K562 (cell line): ENCODE measurements around the gene SENP7. TPM values are rescaled to one million over a fixed set of nuclear protein-coding genes. Genes with fewer than 3 reads are reported as not detected.

Experiments used
- ATAC-seq: fragments of 200-7000 bp; cut with Tn5 transposase; 3 replicates; pipeline ENCODE4 v1.9.1; 2020; ENCODE audit warnings: moderate library complexity
- BruUV-seq: library from RNA; stranded (reverse); fragments of 400-500 nt; replicated peaks from 2 replicates; lab custom pipeline; 2021; lab: Mats Ljungman, UMichigan
- CTCF ChIA-PET: fragments of 300-600 bp; formaldehyde crosslinking; extraction: SDS; loops from one replicate; lab custom pipeline; 2021; ENCODE audit warnings: low intra/inter-chr PET ratio; lab: Yijun Ruan, JAX
- POLR2A ChIA-PET: fragments of 300-600, 350-650 bp; sonication (Branson Sonifier 250); formaldehyde crosslinking; extraction: SDS; loops from one replicate; lab custom pipeline; 2021; ENCODE audit warnings: antibody characterized with exemption, inconsistent platforms; lab: Yijun Ruan, JAX
- DNase-seq, 4 experiments: peaks; one replicate each; pipeline versions ENCODE4 v3.0.0 to v3.0.0-alpha.2; 2011 to 2018; ENCODE audit warnings: low spot score in 3 of 4, mixed read lengths in 3 of 4; ENCODE audit errors: extremely low read depth in 1 of 4
- FAIRE-seq: peaks from 2 replicates; lab custom pipeline; 2011; peaks lifted over from hg19 to GRCh38; lab: Jason Lieb, UNC
- H2AFZ ChIP-seq: 2 replicates; pipeline ENCODE4 v1.6.0; 2011; ENCODE audit warnings: low read depth, low read length, control low read depth, inconsistent platforms
- H3K27ac ChIP-seq: fragments of 200-600 bp; 3 replicates; pipeline ENCODE4 v1.8.0; 2011; ENCODE audit warnings: low read depth, mild to moderate bottlenecking, control low read depth, inconsistent platforms, low read length, moderate library complexity, mixed read lengths; ENCODE audit errors: extremely low read depth
- H3K27me3 ChIP-seq, 2 experiments: fragments of 300-600 bp in 1 of 2; 2 replicates in 1 of 2; 3 replicates in 1 of 2; pipeline versions ENCODE4 v1.6.0 to v1.8.0; 2011; ENCODE audit warnings: inconsistent platforms in 2 of 2, low read length in 2 of 2, mild to moderate bottlenecking in 1 of 2, mixed read lengths in 1 of 2, moderate library complexity in 1 of 2; ENCODE audit not compliant: control insufficient read depth in 2 of 2, insufficient read depth in 2 of 2
- H3K36me3 ChIP-seq: fragments of 300-600 bp; 3 replicates; pipeline ENCODE4 v1.8.0; 2011; ENCODE audit warnings: mild to moderate bottlenecking, low read length, inconsistent platforms; ENCODE audit not compliant: control insufficient read depth, insufficient read depth
- H3K4me1 ChIP-seq, 2 experiments: fragments of 200-600 bp in 1 of 2; replicated peaks in 1 of 2; 2 replicates in 1 of 2; 3 replicates in 1 of 2; pipeline versions ENCODE4 v1.5.1 to v1.8.0; 2011; ENCODE audit warnings: inconsistent platforms in 2 of 2, low read length in 2 of 2, mild to moderate bottlenecking in 1 of 2, mixed read lengths in 1 of 2, moderate library complexity in 1 of 2; ENCODE audit not compliant: control insufficient read depth in 2 of 2, insufficient read depth in 2 of 2
- H3K4me2 ChIP-seq: 2 replicates; pipeline ENCODE4 v1.6.1; 2011; ENCODE audit warnings: low read length, control low read depth, inconsistent platforms, mixed read lengths; ENCODE audit not compliant: insufficient read depth
- H3K4me3 ChIP-seq: fragments of 200-600 bp; sonication (generic), shearing (Covaris generic); 2 replicates; pipeline ENCODE4 v1.5.1; 2016; ENCODE audit warnings: control low read depth, inconsistent platforms
- H3K79me2 ChIP-seq: fragments of 200-600 bp; 3 replicates; pipeline ENCODE4 v1.8.0; 2011; ENCODE audit warnings: low read length, inconsistent platforms; ENCODE audit not compliant: control insufficient read depth, insufficient read depth
- H3K9ac ChIP-seq, 2 experiments: 2 replicates each; pipeline versions ENCODE4 v1.6.0 to v1.6.1; 2011; ENCODE audit warnings: low read depth in 2 of 2, low read length in 2 of 2, control low read depth in 1 of 2, inconsistent platforms in 1 of 2, mild to moderate bottlenecking in 1 of 2, mixed read lengths in 1 of 2; ENCODE audit not compliant: insufficient read depth in 1 of 2
- H3K9me1 ChIP-seq: one replicate; pipeline ENCODE4 v1.6.0; 2011; ENCODE audit warnings: inconsistent platforms, mild to moderate bottlenecking, low read length, moderate library complexity; ENCODE audit not compliant: control insufficient read depth, insufficient read depth
- H3K9me3 ChIP-seq: replicated peaks from 2 replicates; pipeline ENCODE4 v1.5.1; 2011; ENCODE audit warnings: low read depth, low read length, inconsistent platforms; ENCODE audit not compliant: control insufficient read depth, insufficient read depth
- H4K20me1 ChIP-seq: replicated peaks from 2 replicates; pipeline ENCODE4 v1.6.1; 2011; ENCODE audit warnings: low read length, inconsistent platforms, mixed read lengths; ENCODE audit not compliant: control insufficient read depth, insufficient read depth
- BRD9 ChIP-seq: fragments of 450-650 bp; IDR thresholded peaks from 2 replicates; pipeline ENCODE4 v1.6.1; 2018; ENCODE audit warnings: low read depth; ENCODE audit not compliant: partially characterized antibody
- BRF1 ChIP-seq: IDR thresholded peaks from 3 replicates; pipeline ENCODE4 v1.6.1; 2011; ENCODE audit warnings: borderline replicate concordance, mild to moderate bottlenecking; ENCODE audit not compliant: insufficient read length; ENCODE audit errors: extremely low read depth
- ERF ChIP-seq: fragments of 450-650 bp; formaldehyde crosslinking; IDR thresholded peaks from 2 replicates; pipeline ENCODE4 v1.4.0; 2020; ENCODE audit warnings: mild to moderate bottlenecking, mixed read lengths
- GATA2 ChIP-seq: sonication (generic); formaldehyde crosslinking; IDR thresholded peaks from 2 replicates; pipeline ENCODE4 v1.4.0; 2020; ENCODE audit warnings: mild to moderate bottlenecking, missing genetic modification reagents
- HOXB6 ChIP-seq: fragments of 250-450 bp; sonication (Bioruptor Pico); IDR thresholded peaks from 2 replicates; pipeline ENCODE4 v1.5.1; 2022; ENCODE audit warnings: mild to moderate bottlenecking, borderline replicate concordance
- MBD2 ChIP-seq: sonication (generic); IDR thresholded peaks from 2 replicates; pipeline ENCODE4 v1.6.1; 2016; ENCODE audit warnings: low read depth, borderline replicate concordance
- NR4A1 ChIP-seq, 2 experiments: fragments of 250-450 bp in 1 of 2; fragments of 450-650 bp in 1 of 2; sonication (Bioruptor Pico) in 1 of 2; IDR thresholded peaks; 2 replicates each; pipeline versions ENCODE4 v1.4.0 to v1.6.1; 2016 to 2020; ENCODE audit warnings: mild to moderate bottlenecking in 2 of 2, missing compliant biosample characterization in 1 of 2, missing genetic modification characterization in 1 of 2, moderate library complexity in 1 of 2
- RAD21 ChIP-seq, 2 experiments: fragments of 250-450 bp in 1 of 2; fragments of 450-650 bp in 1 of 2; sonication (Bioruptor Pico) in 1 of 2; formaldehyde crosslinking in 1 of 2; IDR thresholded peaks in 1 of 2; conservative IDR thresholded peaks in 1 of 2; 2 replicates each; pipeline versions ENCODE4 v1.4.0 to v1.8.0; 2020 to 2022; ENCODE audit warnings: mild to moderate bottlenecking in 2 of 2, moderate library complexity in 1 of 2
- SRSF7 ChIP-seq: fragments of 200-400 bp; formaldehyde crosslinking; optimal IDR thresholded peaks from 2 replicates; pipeline ENCODE3; 2017; ENCODE audit warnings: mild to moderate bottlenecking, low read depth, low read length
- TBL1XR1 ChIP-seq, 2 experiments: IDR thresholded peaks; 2 replicates each; pipeline ENCODE4 v1.6.1; 2012; ENCODE audit warnings: improper control_type of control experiment in 2 of 2, low read length in 2 of 2, mild to moderate bottlenecking in 1 of 2
- TBP ChIP-seq: optimal IDR thresholded peaks from 2 replicates; pipeline ENCODE3; 2011; ENCODE audit warnings: low read depth, low read length, improper control_type of control experiment
- ZC3H4 ChIP-seq: sonication (generic); formaldehyde crosslinking; IDR thresholded peaks from 2 replicates; pipeline ENCODE4 v1.9.0; 2021; ENCODE audit warnings: missing genetic modification reagents, borderline replicate concordance
- ZFP30 ChIP-seq: fragments of 250-450 bp; sonication (Bioruptor Pico); IDR thresholded peaks from 2 replicates; pipeline ENCODE4 v1.8.0; 2022; ENCODE audit warnings: moderate library complexity, mild to moderate bottlenecking, inconsistent platforms, borderline replicate concordance
- WGBS: fragments of 100-300 bp; shearing (Covaris generic); methylation state at CpG from one replicate; pipeline ENCODE4 v1.1.6; 2016; ENCODE audit warnings: low coverage, mixed read lengths; ENCODE audit not compliant: insufficient coverage; ENCODE audit errors: missing lambda C conversion rate; 5-methylcytosine and 5-hydroxymethylcytosine counted together
- in situ Hi-C: fragments of 300-500 bp; cut with MboI; formaldehyde crosslinking; loops from 4 replicates; pipeline ENCODE4 v1.15.0; 2018; ENCODE audit warnings: inconsistent platforms, mixed read lengths
- intact Hi-C: fragments of 100-400 bp; cut with micrococcal nuclease; formaldehyde crosslinking; loops from 2 replicates; pipeline ENCODE4 v1.14.2; 2022
- polyA plus RNA-seq, 8 experiments: library from polyadenylated mRNA; depleted of rRNA in 4 of 8; stranded (reverse) in 5 of 8; unstranded in 3 of 8; fragments of >200 nt; fragmentation: Nextera tagmentation in 2 of 8; fragmentation: Illumina TruSeq in 1 of 8; extraction: Ambion mirVana in 2 of 8; extraction: Trizol in 1 of 8; gene quantifications; 2 replicates each; pipeline versions ENCODE4 v1.2.1 to v1.2.3, GENCODE V29; 2011 to 2014; ENCODE audit warnings: inconsistent platforms in 1 of 8, missing spikeins in 1 of 8
- total RNA-seq, 7 experiments: library from RNA; depleted of rRNA in 6 of 7; stranded (reverse); fragments of >200 nt in 6 of 7; fragmentation: Illumina TruSeq in 2 of 7; extraction: Trizol in 2 of 7; gene quantifications; 2 replicates each; pipeline versions ENCODE4 v1.2.1 to v1.2.3, GENCODE V29; 2011 to 2021; ENCODE audit warnings: low replicate concordance in 1 of 7
- TF ChIP-seq, protein P1 (sequence below), 3 experiments: IDR thresholded peaks in 2 of 3; conservative IDR thresholded peaks in 1 of 3; 2 replicates each; pipeline ENCODE4 v1.5.1; 2011 to 2012; ENCODE audit warnings: low read length in 3 of 3, mild to moderate bottlenecking in 3 of 3, control low read depth in 2 of 3, improper control_type of control experiment in 1 of 3, inconsistent platforms in 1 of 3, low read depth in 1 of 3, mixed read lengths in 1 of 3, moderate library complexity in 1 of 3; ENCODE audit not compliant: insufficient read depth in 2 of 3
- TF ChIP-seq, protein P2 (sequence below), 2 experiments: fragments of 450-650 bp; conservative IDR thresholded peaks; 2 replicates each; pipeline ENCODE4 v1.6.1; 2017; ENCODE audit warnings: mild to moderate bottlenecking in 2 of 2, moderate library complexity in 2 of 2

SENP7 gene
- total and polyA plus RNA-seq, 9 of the 15 experiments (the other 6 are each of a cell fraction or from before 2014, with no cell fraction given), result 4.1 to 21.9 (median 10.7) TPM

DNA sequence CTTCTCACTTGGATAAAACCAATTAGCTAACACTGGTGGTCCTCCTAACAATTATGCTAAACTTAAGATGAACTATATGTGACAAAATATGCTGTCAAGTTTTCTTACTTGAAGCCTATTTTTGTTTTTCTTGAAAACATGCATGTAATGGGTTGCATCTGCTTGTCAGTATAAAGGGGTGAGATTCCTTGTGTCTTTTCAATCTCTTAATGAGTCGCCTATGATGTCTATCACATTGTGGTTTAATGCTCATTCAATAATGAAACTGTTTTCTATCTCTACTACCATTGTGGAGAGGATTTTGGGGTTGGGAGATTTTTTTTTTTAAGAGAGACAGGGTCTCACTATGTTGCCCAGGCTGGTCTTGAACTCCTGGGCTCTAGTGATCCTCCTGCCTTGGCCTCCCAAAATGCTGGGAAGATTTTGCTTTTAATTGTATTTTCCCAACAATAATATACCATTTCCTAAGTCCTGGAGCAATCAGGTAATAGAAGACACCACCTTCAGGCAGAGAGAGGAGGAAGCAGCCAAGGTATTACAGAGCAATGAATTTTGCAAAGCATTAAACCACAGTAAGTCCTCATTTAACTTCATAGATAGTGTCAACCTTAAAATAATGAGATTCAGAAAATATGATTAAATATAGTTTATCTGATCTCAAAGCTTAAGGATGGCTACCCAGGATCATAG is 31.3 kb upstream of the SENP7 start:
- no peaks in the 10 kb centered on the region; a peak in 3 of 5 replicates for H3K4me1 ChIP-seq
- ATAC-seq (peak; percentile 75), DNase-seq (no peak), FAIRE-seq (no peak)
- H3K4me2 ChIP-seq, result no peak overlapping the region
- no peaks in the 10 kb centered on the region for H3K36me3 ChIP-seq
- no peak overlapping the region for H3K27ac ChIP-seq
- BruUV-seq, result no TSS peak
- H3K79me2 ChIP-seq, result no peaks in the 10 kb centered on the region
- no peaks in the 10 kb centered on the region for H3K9me3 ChIP-seq
- no peak overlapping the region for H3K4me3 ChIP-seq
- 14% methylated on average over 1 of the region's 1 CpG for WGBS
- H2AFZ ChIP-seq, result no peak overlapping the region
- no peaks in the 10 kb centered on the region for H3K9me1 ChIP-seq
- no peaks in the 10 kb centered on the region for H4K20me1 ChIP-seq
- ChIA-PET POLR2A (interaction anchor here (0.6 kb wide), 1 partner anchor 83 kb away, joined by 4 read pairs; no protein-coding TSS in a partner anchor), CTCF (interaction anchor here (0.6 kb wide), 1 partner anchor 233 kb away, joined by 4 read pairs; no protein-coding TSS in a partner anchor)
- intact Hi-C loops (no loop called here), in situ Hi-C loops (no loop called here)
- no peak overlapping the region for H3K9ac ChIP-seq
- no peaks in the 10 kb centered on the region for H3K27me3 ChIP-seq
- TF ChIP-seq NR4A1 (CRISPR knock-in tag; IDR thresholded peaks at IDR 0.05) (no peak), NR4A1 (tag; IDR thresholded peaks at IDR 0.05) (no peak), MBD2 (no peak), BRD9 (no peak), ERF (no peak), GATA2 (no peak), TBL1XR1 (IDR thresholded peaks at IDR 0.05; ENCODE audit: low read length in 2 of 2) (no peak), ZC3H4 (CRISPR knock-in tag) (no peak), HOXB6 (CRISPR knock-in tag) (no peak), SRSF7 (no peak), RAD21 (CRISPR knock-in tag; conservative IDR thresholded peaks at IDR 0.05 in 1 of 2, IDR thresholded peaks at IDR 0.05 in 1 of 2) (peak in 1 of 2 experiments; percentile 54; a peak in 2 of 4 replicates), BRF1 (no peak), ZFP30 (CRISPR knock-in tag) (no peak), TBP (no peak)
- TF ChIP-seq, protein P1, sequence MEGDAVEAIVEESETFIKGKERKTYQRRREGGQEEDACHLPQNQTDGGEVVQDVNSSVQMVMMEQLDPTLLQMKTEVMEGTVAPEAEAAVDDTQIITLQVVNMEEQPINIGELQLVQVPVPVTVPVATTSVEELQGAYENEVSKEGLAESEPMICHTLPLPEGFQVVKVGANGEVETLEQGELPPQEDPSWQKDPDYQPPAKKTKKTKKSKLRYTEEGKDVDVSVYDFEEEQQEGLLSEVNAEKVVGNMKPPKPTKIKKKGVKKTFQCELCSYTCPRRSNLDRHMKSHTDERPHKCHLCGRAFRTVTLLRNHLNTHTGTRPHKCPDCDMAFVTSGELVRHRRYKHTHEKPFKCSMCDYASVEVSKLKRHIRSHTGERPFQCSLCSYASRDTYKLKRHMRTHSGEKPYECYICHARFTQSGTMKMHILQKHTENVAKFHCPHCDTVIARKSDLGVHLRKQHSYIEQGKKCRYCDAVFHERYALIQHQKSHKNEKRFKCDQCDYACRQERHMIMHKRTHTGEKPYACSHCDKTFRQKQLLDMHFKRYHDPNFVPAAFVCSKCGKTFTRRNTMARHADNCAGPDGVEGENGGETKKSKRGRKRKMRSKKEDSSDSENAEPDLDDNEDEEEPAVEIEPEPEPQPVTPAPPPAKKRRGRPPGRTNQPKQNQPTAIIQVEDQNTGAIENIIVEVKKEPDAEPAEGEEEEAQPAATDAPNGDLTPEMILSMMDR (IDR thresholded peaks at IDR 0.05 in 2 of 3, conservative IDR thresholded peaks at IDR 0.05 in 1 of 3; ENCODE audit: insufficient read depth in 2 of 3, low read depth in 1 of 3, low read length in 3 of 3), result peak in 1 of 3 experiments; percentile 41; a peak in 2 of 6 replicates
- TF ChIP-seq, protein P2, sequence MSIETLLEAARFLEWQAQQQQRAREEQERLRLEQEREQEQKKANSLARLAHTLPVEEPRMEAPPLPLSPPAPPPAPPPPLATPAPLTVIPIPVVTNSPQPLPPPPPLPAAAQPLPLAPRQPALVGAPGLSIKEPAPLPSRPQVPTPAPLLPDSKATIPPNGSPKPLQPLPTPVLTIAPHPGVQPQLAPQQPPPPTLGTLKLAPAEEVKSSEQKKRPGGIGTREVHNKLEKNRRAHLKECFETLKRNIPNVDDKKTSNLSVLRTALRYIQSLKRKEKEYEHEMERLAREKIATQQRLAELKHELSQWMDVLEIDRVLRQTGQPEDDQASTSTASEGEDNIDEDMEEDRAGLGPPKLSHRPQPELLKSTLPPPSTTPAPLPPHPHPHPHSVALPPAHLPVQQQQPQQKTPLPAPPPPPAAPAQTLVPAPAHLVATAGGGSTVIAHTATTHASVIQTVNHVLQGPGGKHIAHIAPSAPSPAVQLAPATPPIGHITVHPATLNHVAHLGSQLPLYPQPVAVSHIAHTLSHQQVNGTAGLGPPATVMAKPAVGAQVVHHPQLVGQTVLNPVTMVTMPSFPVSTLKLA (conservative IDR thresholded peaks at IDR 0.05), result no peak
